H1 (cell line): Measurements from ENCODE around the gene COPS2.
"Not testable (repeated sequence)": the region's sequence is repeated elsewhere in the genome, so short reads cannot be mapped to it uniquely, and the experiment has no call there.

Experiments
- ASH2L ChIP-seq: fragments of 200-600, 300-600 bp; sonication (generic); IDR thresholded peaks from one replicate; pipeline ENCODE4 v1.7.1; 2017; ENCODE audit warnings: low read length
- CEBPB ChIP-seq: IDR thresholded peaks from 2 replicates; pipeline ENCODE4 v1.6.1; 2012; ENCODE audit warnings: low read depth, low read length
- CREB1 ChIP-seq: IDR thresholded peaks from 2 replicates; pipeline ENCODE4 v1.6.1; 2012; ENCODE audit warnings: inconsistent platforms
- EP300 ChIP-seq, 2 experiments: IDR thresholded peaks; 1 replicate in 1 of 2; 2 replicates in 1 of 2; pipeline ENCODE4 v1.6.1; 2011 to 2012; ENCODE audit warnings: low read depth in 2 of 2, low read length in 2 of 2, mild to moderate bottlenecking in 2 of 2, borderline replicate concordance in 1 of 2, inconsistent platforms in 1 of 2, moderate library complexity in 1 of 2
- EZH2 ChIP-seq: fragments of 200-600 bp; sonication (generic); IDR thresholded peaks from 2 replicates; pipeline ENCODE4 v1.7.1; 2012; ENCODE audit warnings: low read depth, mild to moderate bottlenecking, moderate library complexity, low read length, inconsistent platforms; ENCODE audit not compliant: severe bottlenecking
- HDAC6 ChIP-seq: IDR thresholded peaks from one replicate; pipeline ENCODE4 v1.7.1; 2012; ENCODE audit warnings: low read depth, mild to moderate bottlenecking, inconsistent platforms, low read length, moderate library complexity
- JUN ChIP-seq: IDR thresholded peaks from 2 replicates; pipeline ENCODE4 v1.6.1; 2011; ENCODE audit warnings: low read depth, mild to moderate bottlenecking, improper control_type of control experiment, low read length
- POLR2A ChIP-seq, 2 experiments: IDR thresholded peaks; 1 replicate in 1 of 2; 2 replicates in 1 of 2; pipeline ENCODE4 v1.6.1; 2011; ENCODE audit warnings: low read depth in 2 of 2, low read length in 2 of 2, mild to moderate bottlenecking in 2 of 2; ENCODE audit errors: control extremely low read depth in 1 of 2
- RFX5 ChIP-seq: IDR thresholded peaks from 2 replicates; pipeline ENCODE4 v1.6.1; 2011; ENCODE audit warnings: low read depth, low read length, improper control_type of control experiment, borderline replicate concordance
- RXRA ChIP-seq: IDR thresholded peaks from 2 replicates; pipeline ENCODE4 v1.6.1; 2011; ENCODE audit warnings: low read depth, mild to moderate bottlenecking, low read length, moderate library complexity; ENCODE audit not compliant: insufficient read depth
- ZNF274 ChIP-seq: IDR thresholded peaks from 2 replicates; pipeline ENCODE4 v1.7.0; 2012; ENCODE audit warnings: low read length, borderline replicate concordance; ENCODE audit errors: extremely low read depth
- TF ChIP-seq, protein P1 (sequence below), 3 experiments: IDR thresholded peaks; 1 replicate in 2 of 3; 2 replicates in 1 of 3; pipeline versions ENCODE4 v1.5.1 to v1.6.1; 2011; ENCODE audit warnings: low read length in 3 of 3, mild to moderate bottlenecking in 3 of 3, inconsistent platforms in 2 of 3, low read depth in 1 of 3, moderate library complexity in 1 of 3; ENCODE audit not compliant: insufficient read depth in 1 of 3; ENCODE audit errors: control extremely low read depth in 1 of 3
- TF ChIP-seq, protein P2 (sequence below): IDR thresholded peaks from 2 replicates; pipeline ENCODE4 v1.6.1; 2012; ENCODE audit warnings: inconsistent platforms

DNA sequence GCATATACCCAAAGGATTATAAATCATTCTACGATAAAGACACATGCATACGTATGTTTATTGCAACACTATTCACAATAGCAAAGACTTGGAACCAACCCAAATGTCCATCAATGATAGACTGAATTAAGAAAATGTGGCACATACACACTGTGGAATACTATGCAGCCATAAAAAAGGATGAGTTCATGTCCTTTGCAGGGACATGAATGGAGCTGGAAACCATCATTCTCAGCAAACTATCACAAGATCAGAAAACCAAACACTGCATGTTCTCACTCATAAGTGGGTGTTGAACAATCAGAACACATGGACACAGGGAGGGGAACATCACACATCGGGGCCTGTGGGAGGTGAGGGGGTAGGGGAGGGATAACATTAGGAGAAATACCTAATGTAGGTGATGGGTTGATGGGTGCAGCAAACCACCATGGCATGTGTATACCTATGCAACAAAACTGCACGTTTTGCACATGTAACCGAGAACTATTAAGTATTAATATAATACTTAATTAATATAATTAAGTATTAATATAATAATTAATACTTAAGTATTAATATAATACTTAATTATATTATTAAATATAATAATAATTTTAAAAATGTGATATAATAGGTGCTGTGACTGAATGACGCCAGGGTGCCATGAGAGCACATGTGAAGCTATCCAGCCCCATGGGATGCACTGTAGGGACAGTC is 80.7 kb downstream of the COPS2 start:
- TF ChIP-seq, protein P1, sequence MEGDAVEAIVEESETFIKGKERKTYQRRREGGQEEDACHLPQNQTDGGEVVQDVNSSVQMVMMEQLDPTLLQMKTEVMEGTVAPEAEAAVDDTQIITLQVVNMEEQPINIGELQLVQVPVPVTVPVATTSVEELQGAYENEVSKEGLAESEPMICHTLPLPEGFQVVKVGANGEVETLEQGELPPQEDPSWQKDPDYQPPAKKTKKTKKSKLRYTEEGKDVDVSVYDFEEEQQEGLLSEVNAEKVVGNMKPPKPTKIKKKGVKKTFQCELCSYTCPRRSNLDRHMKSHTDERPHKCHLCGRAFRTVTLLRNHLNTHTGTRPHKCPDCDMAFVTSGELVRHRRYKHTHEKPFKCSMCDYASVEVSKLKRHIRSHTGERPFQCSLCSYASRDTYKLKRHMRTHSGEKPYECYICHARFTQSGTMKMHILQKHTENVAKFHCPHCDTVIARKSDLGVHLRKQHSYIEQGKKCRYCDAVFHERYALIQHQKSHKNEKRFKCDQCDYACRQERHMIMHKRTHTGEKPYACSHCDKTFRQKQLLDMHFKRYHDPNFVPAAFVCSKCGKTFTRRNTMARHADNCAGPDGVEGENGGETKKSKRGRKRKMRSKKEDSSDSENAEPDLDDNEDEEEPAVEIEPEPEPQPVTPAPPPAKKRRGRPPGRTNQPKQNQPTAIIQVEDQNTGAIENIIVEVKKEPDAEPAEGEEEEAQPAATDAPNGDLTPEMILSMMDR (IDR thresholded peaks at IDR 0.05; ENCODE audit: control extremely low read depth in 1 of 3, insufficient read depth in 1 of 3, low read depth in 1 of 3, low read length in 3 of 3): not testable (repeated sequence)
- not testable (repeated sequence) for TF ChIP-seq RFX5; HDAC6; ASH2L; JUN; EZH2; EP300 (IDR thresholded peaks at IDR 0.05; ENCODE audit: borderline replicate concordance in 1 of 2, low read depth in 2 of 2, low read length in 2 of 2); POLR2A (IDR thresholded peaks at IDR 0.05; ENCODE audit: control extremely low read depth in 1 of 2, low read depth in 2 of 2, low read length in 2 of 2); CEBPB; ZNF274; CREB1; RXRA
- TF ChIP-seq, protein P2, sequence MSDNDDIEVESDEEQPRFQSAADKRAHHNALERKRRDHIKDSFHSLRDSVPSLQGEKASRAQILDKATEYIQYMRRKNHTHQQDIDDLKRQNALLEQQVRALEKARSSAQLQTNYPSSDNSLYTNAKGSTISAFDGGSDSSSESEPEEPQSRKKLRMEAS: not testable (repeated sequence)
